GM21786 (cell line): ENCODE results near the gene COL6A6.
"Not testable (repeated sequence)": the region's sequence is repeated elsewhere in the genome, so short reads cannot be mapped to it uniquely, and the experiment has no call there.

Experiments used
- ATAC-seq: cut with Tn5 transposase; IDR thresholded peaks from one replicate; pipeline ENCODE4 v1.9.1; 2021; ENCODE audit not compliant: unreplicated experiment

Gene COL6A6

DNA sequence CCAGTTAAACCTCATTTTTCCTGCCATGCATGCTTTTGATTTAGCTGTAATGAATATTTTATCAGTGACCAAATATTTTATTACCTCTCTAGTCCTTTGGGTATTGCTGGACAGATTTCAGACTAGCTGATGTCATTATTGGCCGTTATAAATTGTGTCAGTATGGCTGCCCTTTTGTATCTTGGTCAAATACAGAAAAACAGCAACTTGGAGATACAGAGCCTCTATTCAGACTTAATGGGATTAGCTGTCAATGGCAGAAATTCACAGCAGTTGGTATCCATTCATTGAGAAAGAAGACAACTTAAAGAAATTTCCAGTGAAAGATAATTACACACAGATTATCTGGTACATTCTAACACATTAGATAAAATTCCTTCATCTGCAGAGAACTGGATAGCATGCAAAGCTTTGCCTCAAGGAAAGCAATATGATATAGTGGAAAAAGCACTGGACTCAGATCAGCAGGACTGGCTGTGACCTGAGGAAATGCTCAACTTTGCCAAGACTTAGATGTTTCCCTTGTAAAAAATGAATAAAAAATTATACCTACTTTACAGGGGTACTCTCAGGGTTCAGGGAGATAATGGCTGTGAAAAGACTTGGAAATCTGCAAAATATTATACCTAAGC is 20.8 kb downstream of the COL6A6 start:
- no peak for ATAC-seq

GRCh38 chr3:130539005-130539404 is 22.0 kb downstream of the COL6A6 start:
- no peak for ATAC-seq

DNA sequence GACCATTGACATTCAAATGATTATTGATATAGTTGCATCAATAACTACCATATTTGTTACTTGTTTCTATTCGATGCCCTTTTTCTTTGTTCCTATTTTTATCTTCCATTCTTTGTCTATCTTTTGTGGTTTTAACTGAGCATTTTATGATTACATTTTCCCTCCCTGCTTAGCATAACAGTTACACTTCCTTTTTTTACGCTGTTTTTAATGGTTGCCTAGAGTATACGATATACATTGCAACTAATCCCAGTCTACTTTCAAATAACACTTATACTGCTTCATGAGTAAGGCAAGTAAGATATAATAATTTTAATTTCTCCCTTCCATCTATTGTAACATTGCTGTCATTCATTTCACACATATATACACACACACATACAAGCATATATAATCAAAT is 26.3 kb downstream of the COL6A6 start:
- ATAC-seq: no peak

DNA sequence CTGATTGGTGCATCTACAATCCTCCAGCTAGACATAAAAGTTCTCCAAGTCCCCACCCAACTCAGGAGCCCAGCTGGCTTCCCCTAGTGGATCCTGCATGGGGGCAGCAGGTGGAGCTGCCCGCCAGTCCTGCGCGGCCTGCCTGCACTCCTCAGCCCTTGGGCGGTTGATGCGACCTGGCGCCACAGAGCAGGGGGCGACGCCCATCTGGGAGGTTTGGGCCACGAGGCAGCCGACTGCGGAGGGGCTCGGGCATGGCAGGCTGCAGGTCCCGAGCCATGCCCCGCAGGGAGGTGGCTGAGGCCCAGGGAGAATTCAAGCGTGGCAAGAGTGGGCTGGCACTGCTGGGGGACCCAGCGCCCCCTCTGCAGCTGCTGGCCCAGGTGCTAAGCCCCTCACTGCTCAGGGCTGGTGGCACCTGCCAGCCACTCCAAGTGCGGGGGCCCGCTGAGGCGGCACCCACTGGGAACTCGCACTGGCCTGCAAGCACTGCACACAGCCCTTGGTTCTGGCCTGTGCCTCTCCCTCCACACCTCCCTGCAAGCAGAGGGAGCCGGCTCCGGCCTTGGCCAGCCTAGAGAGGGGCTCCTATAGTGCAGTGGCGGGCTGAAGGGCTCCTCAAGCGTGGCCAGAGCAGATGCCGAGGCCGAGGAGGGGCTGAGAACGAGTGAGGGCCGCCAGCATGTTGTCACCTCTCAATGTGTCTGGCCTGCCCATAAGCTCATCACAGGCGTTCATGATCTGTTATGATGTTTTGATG is 30.1 kb downstream of the COL6A6 start:
- no peak for ATAC-seq

DNA sequence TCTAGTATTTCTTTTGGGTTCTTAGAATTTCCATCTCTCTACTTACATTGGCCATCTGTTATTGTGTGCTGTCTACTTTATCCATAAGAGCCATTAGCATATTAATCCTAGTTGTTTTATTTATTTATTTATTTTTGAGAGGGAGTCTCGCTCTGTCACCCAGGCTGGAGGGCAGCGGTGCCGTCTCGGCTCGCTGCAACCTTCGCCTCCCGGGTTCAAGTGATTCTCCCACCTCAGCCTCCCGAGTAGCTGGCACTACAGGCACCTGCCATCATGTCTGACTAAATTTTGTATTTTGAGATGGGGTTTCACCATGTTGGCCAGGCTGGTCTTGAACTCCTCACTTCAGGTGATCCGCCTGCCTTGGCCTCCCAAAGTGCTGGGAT is 30.7 kb downstream of the COL6A6 start:
- not testable (repeated sequence) for ATAC-seq

GRCh38 chr3:130548356-130548755 is 31.4 kb downstream of the COL6A6 start:
- ATAC-seq: no peak

DNA sequence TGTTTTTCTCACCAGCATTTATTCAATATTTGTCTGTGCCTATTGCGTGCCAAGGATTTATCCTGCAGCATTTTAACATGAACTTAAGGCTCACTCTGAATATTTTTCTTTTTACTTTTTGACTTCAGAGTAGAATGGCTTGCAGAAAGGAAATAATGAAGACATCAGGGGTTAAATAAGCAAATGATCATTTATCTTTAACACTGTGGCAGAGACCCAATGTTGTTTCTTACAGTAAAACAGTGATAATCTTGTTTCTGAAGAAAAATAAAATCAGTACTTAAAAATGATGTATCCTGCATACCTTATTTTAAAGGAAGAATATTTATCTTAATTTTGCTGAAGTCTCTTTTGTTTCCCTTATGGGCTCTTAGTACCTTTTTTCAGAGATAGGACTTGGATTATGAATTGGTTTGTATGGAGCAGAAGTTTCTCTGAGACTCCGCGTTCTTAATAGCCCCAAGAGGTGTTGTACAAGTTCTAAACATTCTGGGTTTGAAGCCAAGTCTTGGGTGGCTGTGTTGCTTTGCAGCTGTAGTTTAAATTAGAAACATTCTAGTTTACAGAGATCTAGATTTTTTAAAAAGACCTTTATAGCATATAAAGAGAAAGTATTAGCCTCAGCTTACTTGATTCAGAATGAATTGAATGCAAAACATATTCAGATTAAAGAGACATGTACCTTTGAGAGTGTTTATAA is 40.5 kb downstream of the COL6A6 start:
- ATAC-seq: no peak

GRCh38 chr3:130558366-130558765 is 41.4 kb downstream of the COL6A6 start:
- ATAC-seq: no peak

GRCh38 chr3:130565224-130565623 is 48.2 kb downstream of the COL6A6 start:
- ATAC-seq: no peak
